Measurements from ENCODE around the gene ELOVL7. TPM values are rescaled to one million over a fixed set of nuclear protein-coding genes. Genes with fewer than 3 reads are reported as not detected.

ELOVL7 gene
- total and polyA plus RNA-seq, 10 of the 15 experiments (the other 5 are each of a cell fraction or from before 2014, with no cell fraction given), result 0.26 to 1.2 (median 0.92) TPM

GRCh38 chr5:60763061-60763460 is 81.0 kb downstream of the ELOVL7 start:
- ChIA-PET SMC1A (ENCODE audit: uncharacterized antibody, unreplicated experiment) (no interaction called here), POLR2A (no interaction called here), CTCF (interaction anchor here (0.5 kb wide), 1 partner anchor 333 kb away, joined by 4 read pairs; no protein-coding TSS in a partner anchor), RAD21 (ENCODE audit: unreplicated experiment) (no interaction called here)
- H3K79me2 ChIP-seq (ENCODE audit: control insufficient read depth, insufficient read depth, low read length), result no peaks in the 10 kb centered on the region
- no peaks in the 10 kb centered on the region for H3K9me3 ChIP-seq (replicated peaks; ENCODE audit: control insufficient read depth, insufficient read depth, low read length)
- DNase-seq (ENCODE audit: low read depth, low spot score) (no peak), FAIRE-seq (no peak), ATAC-seq (no peak)
- H2AFZ ChIP-seq (ENCODE audit: control insufficient read depth, low read depth, low read length), result no peak overlapping the region
- H3K4me3 ChIP-seq, result no peak overlapping the region
- in situ Hi-C loops (cut with MboI) (no loop called here), intact Hi-C loops (cut with micrococcal nuclease; ENCODE audit: unreplicated experiment) (no loop called here)
- no TSS peak for BruUV-seq (replicated peaks)
- H3K27ac ChIP-seq (ENCODE audit: control insufficient read depth, insufficient read depth), result no peak overlapping the region
- H3K27me3 ChIP-seq (replicated peaks in 1 of 2; ENCODE audit: control insufficient read depth in 2 of 2, insufficient read depth in 2 of 2, low read length in 1 of 2), result no peaks in the 10 kb centered on the region
- H3K4me2 ChIP-seq (ENCODE audit: control insufficient read depth, insufficient read depth), result no peak overlapping the region
- no peaks in the 10 kb centered on the region for H3K4me1 ChIP-seq (ENCODE audit: control insufficient read depth, insufficient read depth, low read length)
- H4K20me1 ChIP-seq (ENCODE audit: control insufficient read depth, insufficient read depth), result no peaks in the 10 kb centered on the region
- H3K36me3 ChIP-seq (ENCODE audit: control insufficient read depth in 2 of 2, insufficient read depth in 2 of 2, low read length in 1 of 2), result no peaks in the 10 kb centered on the region
- WGBS (ENCODE audit: insufficient coverage, insufficient replicate concordance, low lambda C conversion rate, missing lambda C conversion rate), result 59% methylated on average over 3 of the region's 3 CpGs
- no peak for TF ChIP-seq E2F8 (IDR thresholded peaks at IDR 0.05; ENCODE audit: low read depth, partially characterized antibody)
- H3K9ac ChIP-seq (ENCODE audit: control insufficient read depth, insufficient read depth, low read length), result no peak overlapping the region

GRCh38 chr5:60754495-60754894 is 89.6 kb downstream of the ELOVL7 start:
- no peaks in the 10 kb centered on the region for H3K36me3 ChIP-seq (ENCODE audit: control insufficient read depth in 2 of 2, insufficient read depth in 2 of 2, low read length in 1 of 2)
- H3K9me3 ChIP-seq (replicated peaks; ENCODE audit: control insufficient read depth, insufficient read depth, low read length), result no peaks in the 10 kb centered on the region
- no peaks in the 10 kb centered on the region for H3K27me3 ChIP-seq (replicated peaks in 1 of 2; ENCODE audit: control insufficient read depth in 2 of 2, insufficient read depth in 2 of 2, low read length in 1 of 2)
- intact Hi-C loops (cut with micrococcal nuclease; ENCODE audit: unreplicated experiment) (no loop called here), in situ Hi-C loops (cut with MboI) (no loop called here)
- H3K9ac ChIP-seq (ENCODE audit: control insufficient read depth, insufficient read depth, low read length), result no peak overlapping the region
- no peak for ATAC-seq
- no peaks in the 10 kb centered on the region for H4K20me1 ChIP-seq (ENCODE audit: control insufficient read depth, insufficient read depth)
- BruUV-seq (replicated peaks), result no TSS peak
- ChIA-PET CTCF (no interaction called here), RAD21 (ENCODE audit: unreplicated experiment) (no interaction called here), POLR2A (interaction anchor here (0.6 kb wide), 1 partner anchor 41 kb away, joined by 3 read pairs; no protein-coding TSS in a partner anchor), SMC1A (ENCODE audit: uncharacterized antibody, unreplicated experiment) (no interaction called here)
- no peak for DNase-seq (ENCODE audit: low read depth, low spot score)
- 62% methylated on average over 5 of the region's 5 CpGs for whole genome bisulfite sequencing (ENCODE audit: insufficient coverage, insufficient replicate concordance, low lambda C conversion rate, missing lambda C conversion rate)
- no peak overlapping the region for H3K4me2 ChIP-seq (ENCODE audit: control insufficient read depth, insufficient read depth)
- H3K79me2 ChIP-seq (ENCODE audit: control insufficient read depth, insufficient read depth, low read length), result no peaks in the 10 kb centered on the region
- TF ChIP-seq NR2C1 (IDR thresholded peaks at IDR 0.05) (peak; percentile 11; the same call in 1 of the 2 replicates), E2F4 (IDR thresholded peaks at IDR 0.05; ENCODE audit: low read depth, low read length) (no peak), NR2F1 (conservative IDR thresholded peaks at IDR 0.05) (peak; percentile 90)
- H3K27ac ChIP-seq (ENCODE audit: control insufficient read depth, insufficient read depth), result no peak overlapping the region
- no peaks in the 10 kb centered on the region for H3K4me1 ChIP-seq (ENCODE audit: control insufficient read depth, insufficient read depth, low read length)
- H3K4me3 ChIP-seq, result no peak overlapping the region
- FAIRE-seq, result no peak
- no peak overlapping the region for H2AFZ ChIP-seq (ENCODE audit: control insufficient read depth, low read depth, low read length)
